ENCODE measurements around the gene XRCC5. TPM values are rescaled to one million over a fixed set of nuclear protein-coding genes. Genes with fewer than 3 reads are reported as not detected.

Gene XRCC5
- total RNA-seq, 1 experiment from 2014 or later = 618 TPM

DNA sequence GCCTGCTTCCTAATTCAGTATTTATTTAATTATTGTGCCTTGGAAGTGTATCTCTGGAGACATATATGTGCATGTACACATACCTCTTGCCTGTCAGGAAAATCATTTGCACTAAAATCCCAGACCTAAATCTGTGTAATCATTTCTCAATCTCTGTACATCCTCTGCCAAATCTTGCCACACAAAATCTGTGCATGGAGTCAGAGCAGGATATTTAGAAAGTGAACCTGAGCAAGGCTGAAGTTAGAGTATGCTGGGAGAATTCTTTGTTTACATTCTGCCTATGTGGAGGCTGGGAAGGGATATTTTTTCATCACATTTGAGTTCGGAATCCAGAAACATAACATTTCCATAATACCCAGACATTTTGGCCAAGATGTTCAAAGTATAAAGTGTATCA lies 9.3 kb downstream of the XRCC5 start:
- Histone ChIP-seq H3K4me2 (ENCODE audit: insufficient read depth, insufficient read length, low read length) (no peak overlapping the region), H3K79me2 (ENCODE audit: insufficient read depth, low read length) (peaks cover 16% of the 10 kb centered on the region; the same call in 1 of the 2 replicates), H3T11ph (ENCODE audit: low read length) (no peak overlapping the region), H2BK12ac (ENCODE audit: insufficient read length, low read depth, low read length) (no peak overlapping the region), H4K91ac (ENCODE audit: insufficient read length, low read depth, low read length) (no peak overlapping the region), H3K14ac (ENCODE audit: insufficient read depth, low read length) (no peak overlapping the region), H3K56ac (ENCODE audit: insufficient read length, low read depth, low read length) (no peak overlapping the region), H2BK120ac (ENCODE audit: low read depth, low read length, poor library complexity, severe bottlenecking) (no peak overlapping the region), H4K8ac (replicated peaks; ENCODE audit: insufficient read length, low read depth, low read length) (no peak overlapping the region), H4K5ac (ENCODE audit: insufficient read length, low read depth, low read length) (no peak overlapping the region), H2BK5ac (ENCODE audit: insufficient read length, low read length) (no peak overlapping the region), H2AK5ac (ENCODE audit: insufficient read length, low read length) (no peak overlapping the region), H3K9me3 (ENCODE audit: control insufficient read depth, low read depth, low read length) (no peaks in the 10 kb centered on the region), H3K9ac (ENCODE audit: extremely low read depth, insufficient read length, low read length) (no peak overlapping the region), H2BK20ac (ENCODE audit: low read depth, low read length, poor library complexity, severe bottlenecking) (no peak overlapping the region), H3K79me1 (ENCODE audit: insufficient read depth, low read depth, low read length, poor library complexity, severe bottlenecking) (peaks cover 10% of the 10 kb centered on the region), H3K18ac (ENCODE audit: insufficient read length, low read depth, low read length) (no peak overlapping the region), H3K4ac (ENCODE audit: low read depth, low read length) (no peak overlapping the region), H3K4me1 (ENCODE audit: insufficient read depth, low read length) (peaks cover 2% of the 10 kb centered on the region; the same call in 1 of the 2 replicates), H3K27me3 (ENCODE audit: insufficient read depth, low read length) (no peaks in the 10 kb centered on the region), H2AFZ (ENCODE audit: low read length) (no peak overlapping the region), H4K20me1 (ENCODE audit: control insufficient read depth, insufficient read depth, insufficient read length) (no peaks in the 10 kb centered on the region), H2BK15ac (ENCODE audit: low read depth, low read length) (no peak overlapping the region), H3K23ac (ENCODE audit: insufficient read length, low read depth, low read length) (no peak overlapping the region), H3K23me2 (ENCODE audit: insufficient read length, low read depth, low read length, poor library complexity, severe bottlenecking) (peaks cover 6% of the 10 kb centered on the region), H3K27ac (ENCODE audit: insufficient read length, low read depth, low read length) (no peak overlapping the region)
- H3K27me3 Mint-ChIP-seq (ENCODE audit: low read depth) = no peaks in the 10 kb centered on the region
- H3K9me3 Mint-ChIP-seq = no peaks in the 10 kb centered on the region; a peak in 1 of 5 replicates
- no peak for DNase-seq
- no CpG with 5 or more reads among the region's 1 CpG for whole genome bisulfite sequencing (ENCODE audit: extremely low coverage, insufficient read length, low lambda C conversion rate)
- H3K36me3 Mint-ChIP-seq (ENCODE audit: insufficient read depth in 1 of 3, low read depth in 3 of 3) = peaks cover 71 to 98% (median 90%) of the 10 kb centered on the region in 3 experiments; a peak in 6 of 7 replicates
- TF ChIP-seq, protein P1, sequence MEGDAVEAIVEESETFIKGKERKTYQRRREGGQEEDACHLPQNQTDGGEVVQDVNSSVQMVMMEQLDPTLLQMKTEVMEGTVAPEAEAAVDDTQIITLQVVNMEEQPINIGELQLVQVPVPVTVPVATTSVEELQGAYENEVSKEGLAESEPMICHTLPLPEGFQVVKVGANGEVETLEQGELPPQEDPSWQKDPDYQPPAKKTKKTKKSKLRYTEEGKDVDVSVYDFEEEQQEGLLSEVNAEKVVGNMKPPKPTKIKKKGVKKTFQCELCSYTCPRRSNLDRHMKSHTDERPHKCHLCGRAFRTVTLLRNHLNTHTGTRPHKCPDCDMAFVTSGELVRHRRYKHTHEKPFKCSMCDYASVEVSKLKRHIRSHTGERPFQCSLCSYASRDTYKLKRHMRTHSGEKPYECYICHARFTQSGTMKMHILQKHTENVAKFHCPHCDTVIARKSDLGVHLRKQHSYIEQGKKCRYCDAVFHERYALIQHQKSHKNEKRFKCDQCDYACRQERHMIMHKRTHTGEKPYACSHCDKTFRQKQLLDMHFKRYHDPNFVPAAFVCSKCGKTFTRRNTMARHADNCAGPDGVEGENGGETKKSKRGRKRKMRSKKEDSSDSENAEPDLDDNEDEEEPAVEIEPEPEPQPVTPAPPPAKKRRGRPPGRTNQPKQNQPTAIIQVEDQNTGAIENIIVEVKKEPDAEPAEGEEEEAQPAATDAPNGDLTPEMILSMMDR (conservative IDR thresholded peaks at IDR 0.05) = no peak
- H3K4me1 Mint-ChIP-seq = peaks cover 27 to 36% of the 10 kb centered on the region in 2 experiments
- H3K4me3 Mint-ChIP-seq = no peak overlapping the region
- peak overlapping the region in 1 of 3 experiments; percentile 50; a peak in 3 of 7 replicates for H3K27ac Mint-ChIP-seq
